ENCODE measurements around the gene LCN12.

The LCN12 gene

GRCh38 chr9:136952876-136953770 lies 1.1 kb downstream of the LCN12 start:
- no peak for TF ChIP-seq CTCF (IDR thresholded peaks at IDR 0.05; ENCODE audit: low read depth, low read length)
- H3K4me3 ChIP-seq (ENCODE audit: low read depth, low read length), result no peak overlapping the region

GRCh38 chr9:136953771-136954269 lies 1.7 kb downstream of the LCN12 start:
- H3K4me3 ChIP-seq (ENCODE audit: low read depth, low read length), result no peak overlapping the region
- no peak for TF ChIP-seq CTCF (IDR thresholded peaks at IDR 0.05; ENCODE audit: low read depth, low read length)

- TF ChIP-seq CTCF (IDR thresholded peaks at IDR 0.05; ENCODE audit: low read depth, low read length), result no peak
- H3K4me3 ChIP-seq (ENCODE audit: low read depth, low read length), result no peak overlapping the region
These were observed 2.4 kb downstream of the LCN12 start for GRCh38 chr9:136954270-136955083.

GRCh38 chr9:136955202-136955942 lies 3.3 kb downstream of the LCN12 start:
- no peak overlapping the region for H3K4me3 ChIP-seq (ENCODE audit: low read depth, low read length)
- TF ChIP-seq CTCF (IDR thresholded peaks at IDR 0.05; ENCODE audit: low read depth, low read length), result no peak

- no peak overlapping the region for H3K4me3 ChIP-seq (ENCODE audit: low read depth, low read length)
- no peak for TF ChIP-seq CTCF (IDR thresholded peaks at IDR 0.05; ENCODE audit: low read depth, low read length)
These were observed 3.9 kb downstream of the LCN12 start for GRCh38 chr9:136955943-136956335.

GRCh38 chr9:136956604-136957003 lies 4.5 kb downstream of the LCN12 start:
- no peak overlapping the region for H3K4me3 ChIP-seq (ENCODE audit: low read depth, low read length)
- TF ChIP-seq CTCF (IDR thresholded peaks at IDR 0.05; ENCODE audit: low read depth, low read length), result no peak
